GM18526 (cell line): ENCODE measurements around the gene TIE1.
A peak's percentile ranks its signal among the peaks of the same experiment; 100 is the strongest.

Experiments
- POLR2A ChIP-seq: IDR thresholded peaks from 3 replicates; pipeline ENCODE4 v1.6.1; 2011; ENCODE audit not compliant: insufficient read length; ENCODE audit errors: extremely low read depth

TIE1 gene

DNA sequence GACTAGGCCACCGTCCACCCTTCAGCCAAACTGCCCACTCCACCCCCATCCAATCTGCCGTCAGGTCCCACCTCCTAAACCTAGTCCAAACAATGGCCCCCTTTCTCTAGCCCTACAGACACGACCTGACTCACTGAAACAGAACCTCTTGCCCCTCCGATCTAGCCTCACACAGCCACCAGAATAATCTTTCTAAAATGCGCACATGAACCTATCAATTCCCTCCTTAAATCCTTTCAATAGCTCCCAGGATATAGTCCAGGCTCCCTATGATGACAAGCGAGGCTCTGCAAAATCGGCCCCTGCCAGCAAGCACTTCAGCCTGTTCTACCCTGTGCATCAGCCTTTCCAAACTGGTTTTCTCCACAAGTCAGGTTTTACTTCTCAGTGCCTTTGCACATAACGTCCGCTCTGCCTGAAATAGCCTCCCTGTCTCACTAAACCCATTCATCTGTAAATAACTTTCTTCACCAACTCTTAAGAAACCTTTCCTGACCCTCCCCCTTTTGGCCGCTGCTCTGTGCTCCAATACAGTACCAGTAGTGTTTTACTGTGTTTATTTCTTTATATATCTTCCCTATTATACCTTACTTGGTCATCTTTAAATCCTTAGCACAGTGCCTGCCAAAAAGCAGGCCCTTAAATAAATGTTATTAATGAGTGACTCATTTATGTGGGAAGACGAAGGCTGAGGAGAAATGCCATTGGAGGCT, 49.0 kb downstream of the TIE1 start:
- TF ChIP-seq POLR2A = no peak

DNA sequence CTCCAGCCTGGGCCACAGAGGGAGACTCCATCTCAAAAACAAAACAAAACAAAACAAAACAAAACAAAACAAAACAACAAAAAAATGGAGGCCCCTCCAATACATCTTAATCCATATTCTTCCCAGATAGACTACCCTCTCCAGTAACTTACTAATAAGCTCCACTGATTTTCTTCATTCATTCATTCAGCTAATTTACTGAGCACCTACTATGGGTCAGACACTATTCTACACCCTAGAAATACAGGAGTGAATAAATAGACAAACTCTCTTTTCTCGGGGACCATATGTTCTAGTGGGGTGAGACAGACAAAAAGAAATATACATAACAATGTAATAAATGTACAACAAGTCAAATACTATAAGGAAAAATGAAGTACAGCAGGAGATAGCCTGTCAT, 50.2 kb downstream of the TIE1 start:
- no peak for TF ChIP-seq POLR2A

DNA sequence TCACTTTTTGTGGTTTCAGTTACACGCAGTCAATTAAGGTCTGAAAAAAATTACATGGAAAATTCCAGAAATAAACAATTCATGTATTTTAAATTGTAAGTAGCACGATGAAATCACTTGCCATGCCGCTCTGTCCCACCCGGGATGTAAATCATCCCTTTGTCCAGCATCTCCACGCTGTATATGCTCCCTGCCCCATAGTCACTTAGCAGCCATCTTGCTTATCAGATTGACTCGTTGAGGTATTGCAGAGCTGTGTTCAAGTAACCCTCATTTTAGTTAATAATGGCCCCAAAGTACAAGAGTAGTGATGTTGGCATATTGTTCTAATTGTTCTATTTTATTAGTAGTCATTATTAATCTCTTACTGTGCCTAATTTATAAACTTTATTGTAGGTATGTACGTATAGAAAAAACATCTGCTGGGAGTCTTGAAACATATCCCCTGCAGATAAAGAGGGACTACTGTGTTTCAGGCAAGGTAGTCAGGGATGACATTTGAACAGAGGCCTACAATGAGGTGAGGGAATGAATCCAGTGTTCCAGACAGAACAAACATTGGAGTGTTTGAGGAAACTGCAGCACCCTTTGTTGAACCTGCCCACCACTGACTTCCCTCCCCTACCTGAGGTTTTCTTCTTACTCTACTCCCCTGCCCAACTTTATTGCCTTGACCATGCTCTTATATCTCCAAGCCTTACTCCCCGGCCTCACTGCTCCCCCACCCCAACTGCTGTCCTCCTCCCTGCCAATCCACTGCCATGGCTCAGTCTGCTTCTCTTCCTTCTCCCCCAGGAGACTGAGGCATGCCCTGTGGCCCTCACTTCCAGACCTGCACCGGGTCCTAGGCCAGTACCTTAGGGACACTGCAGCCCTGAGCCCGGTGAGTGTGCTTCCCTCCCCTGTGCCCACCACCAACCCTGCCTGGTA, 50.9 kb downstream of the TIE1 start:
- TF ChIP-seq POLR2A = no peak

DNA sequence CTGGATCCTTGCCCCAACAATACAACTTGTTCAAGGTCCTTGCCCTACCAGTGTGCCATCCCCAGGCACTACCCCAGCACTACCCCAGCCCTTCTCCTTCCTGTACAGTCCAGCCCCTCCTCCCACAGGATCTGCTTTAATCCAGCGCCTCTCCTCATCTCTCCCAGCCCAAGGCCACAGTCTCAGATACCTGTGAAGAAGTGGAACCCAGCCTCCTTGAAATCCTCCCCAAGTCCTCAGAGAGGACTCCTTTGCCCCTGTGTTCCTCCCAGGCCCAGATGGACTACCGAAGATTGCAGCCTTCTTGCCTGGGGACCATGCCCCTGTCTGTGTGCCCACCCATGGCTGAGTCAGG, 51.5 kb downstream of the TIE1 start:
- no peak for TF ChIP-seq POLR2A

DNA sequence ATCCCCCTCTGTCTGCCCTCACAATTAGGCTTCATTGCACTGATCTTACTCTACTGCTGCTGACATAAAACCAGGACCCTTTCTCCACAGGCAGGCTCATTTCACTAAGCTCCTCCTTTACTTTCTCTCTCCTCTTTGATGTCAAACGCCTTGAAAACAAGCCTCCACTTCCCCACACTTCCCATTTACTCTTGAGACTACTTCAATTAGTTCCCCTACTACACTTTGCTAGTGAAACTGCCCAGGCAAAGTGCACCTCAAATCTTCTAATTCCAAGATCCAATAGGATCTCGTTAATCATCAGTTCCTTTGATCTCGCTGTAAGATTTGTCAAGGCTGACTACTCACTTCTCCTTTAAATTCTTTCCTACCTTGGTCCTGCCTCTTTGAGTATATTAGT, 52.1 kb downstream of the TIE1 start:
- no peak for TF ChIP-seq POLR2A

DNA sequence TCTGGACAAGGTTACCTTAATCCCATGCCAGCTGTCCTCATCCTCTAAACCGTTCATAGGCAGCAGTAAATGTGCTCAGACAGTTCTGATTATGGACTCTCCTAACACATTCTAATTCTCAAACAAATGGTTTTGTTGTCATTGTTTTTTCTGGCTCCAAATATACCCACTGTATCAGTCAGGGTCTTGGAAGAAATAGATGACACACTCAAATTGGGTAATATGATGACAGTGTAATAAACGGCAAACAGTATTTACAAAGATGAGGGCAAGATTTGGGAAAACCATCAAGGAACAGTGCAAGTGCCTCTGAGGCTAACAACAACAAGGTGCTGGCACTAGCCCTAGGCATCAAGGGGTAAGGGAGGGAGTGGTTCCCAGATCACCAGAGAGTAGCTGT, 53.7 kb downstream of the TIE1 start:
- no peak for TF ChIP-seq POLR2A

DNA sequence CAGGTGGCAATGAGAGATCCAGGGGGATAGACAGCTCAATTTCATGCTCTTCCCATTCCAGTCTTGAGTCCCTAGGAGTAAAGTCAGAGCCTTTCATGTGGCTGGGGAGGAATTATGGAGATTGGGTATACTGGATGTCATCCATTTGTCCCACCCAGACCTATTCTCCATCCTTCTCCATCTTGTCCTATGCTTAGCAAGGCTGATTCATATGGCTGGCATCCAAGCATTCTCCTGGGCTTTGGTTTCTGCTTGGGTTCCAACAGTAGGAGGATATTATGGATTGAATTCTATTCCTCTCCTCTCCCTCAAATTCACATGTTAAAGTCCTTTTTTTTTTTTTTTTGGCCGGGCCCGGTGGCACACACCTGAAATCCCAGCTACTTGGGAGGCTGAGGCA, 54.2 kb downstream of the TIE1 start:
- no peak for TF ChIP-seq POLR2A

DNA sequence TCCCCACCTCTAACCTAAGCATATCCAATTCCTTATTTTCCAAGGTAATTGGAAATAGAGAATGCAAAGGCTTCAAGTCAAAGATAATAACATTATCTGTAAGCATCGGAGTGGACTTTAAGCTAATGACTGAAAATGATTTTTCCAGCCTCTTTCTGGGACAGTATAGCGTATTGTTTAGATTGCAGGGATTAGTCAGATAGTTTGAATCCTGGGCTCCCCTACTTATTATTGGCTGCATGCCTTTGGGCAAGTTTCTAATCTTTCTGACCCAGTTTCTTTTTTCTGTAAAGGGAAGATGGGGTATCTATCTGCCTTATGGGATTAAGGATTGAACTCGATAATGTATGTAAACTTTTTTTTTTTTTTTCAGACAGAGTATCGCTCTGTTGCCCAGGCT, 56.5 kb downstream of the TIE1 start:
- TF ChIP-seq POLR2A = no peak

DNA sequence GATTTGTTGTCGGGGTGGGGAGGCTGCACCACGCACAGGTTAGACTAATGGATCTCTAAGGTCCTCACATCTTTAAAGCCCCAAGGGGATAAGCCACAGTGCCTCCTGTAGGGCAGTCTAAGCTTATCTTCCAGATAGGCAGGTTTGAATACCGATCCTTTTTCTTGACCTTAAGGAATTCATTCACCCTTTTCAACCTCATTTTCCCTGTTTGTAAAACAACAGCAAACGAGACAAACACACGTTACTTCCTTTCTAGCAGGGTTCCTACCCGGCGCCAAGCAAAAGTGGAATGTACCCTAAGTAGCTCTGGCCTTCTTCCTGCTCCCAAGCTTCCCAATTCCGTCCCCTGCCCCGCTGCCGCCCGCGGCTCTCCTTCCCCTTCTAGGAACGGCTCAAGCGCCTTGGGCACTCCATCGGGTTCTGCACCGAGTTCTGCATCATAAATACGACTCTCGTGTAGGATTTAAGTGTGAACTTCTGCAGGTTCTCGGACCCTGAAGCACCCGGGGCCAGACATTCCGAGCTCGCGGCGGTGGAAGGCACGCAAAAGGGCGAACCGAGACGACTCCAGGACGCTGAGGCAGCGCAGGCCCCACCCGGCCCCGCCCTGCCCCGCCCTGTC, 57.5 kb downstream of the TIE1 start:
- peak; percentile 52 for TF ChIP-seq POLR2A

DNA sequence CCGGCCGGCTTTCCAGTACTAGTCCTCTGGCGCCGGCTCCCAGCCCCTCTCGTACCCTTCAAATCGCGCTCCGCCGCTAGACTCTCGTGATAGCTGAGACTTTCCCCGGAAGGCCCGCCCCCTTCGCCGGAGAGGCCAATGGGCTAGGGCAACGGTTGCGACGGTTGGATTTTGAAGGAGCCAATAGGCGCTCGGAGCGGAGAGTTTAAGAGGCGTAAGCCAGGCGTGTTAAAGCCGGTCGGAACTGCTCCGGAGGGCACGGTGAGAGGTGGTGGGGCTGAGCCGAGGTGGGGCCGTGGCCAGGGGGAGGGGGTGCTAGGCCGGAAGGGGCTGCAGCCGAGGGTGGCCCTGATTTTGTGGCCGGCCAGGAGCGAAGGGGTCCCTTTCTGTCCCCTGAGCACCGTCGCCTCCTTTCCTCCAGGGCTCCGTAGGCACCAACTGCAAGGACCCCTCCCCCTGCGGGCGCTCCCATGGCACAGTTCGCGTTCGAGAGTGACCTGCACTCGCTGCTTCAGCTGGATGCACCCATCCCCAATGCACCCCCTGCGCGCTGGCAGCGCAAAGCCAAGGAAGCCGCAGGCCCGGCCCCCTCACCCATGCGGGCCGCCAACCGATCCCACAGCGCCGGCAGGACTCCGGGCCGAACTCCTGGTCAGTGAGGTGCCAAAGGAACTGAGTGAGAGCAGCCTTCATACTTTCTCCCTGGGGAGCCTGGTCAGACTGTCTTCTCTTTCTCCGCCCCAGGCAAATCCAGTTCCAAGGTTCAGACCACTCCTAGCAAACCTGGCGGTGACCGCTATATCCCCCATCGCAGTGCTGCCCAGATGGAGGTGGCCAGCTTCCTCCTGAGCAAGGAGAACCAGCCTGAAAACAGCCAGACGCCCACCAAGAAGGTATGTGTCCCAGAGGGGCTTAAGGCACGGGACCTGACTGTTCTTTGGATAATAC, 58.2 kb downstream of the TIE1 start, which contains the start of gene CDC20:
Gene CDC20, plus strand, starts transcription at position 236 of the 948 bp plus-strand sequence. Its CDS starts 235 bp downstream, at position 471.
- TF ChIP-seq POLR2A = peak; percentile 75

DNA sequence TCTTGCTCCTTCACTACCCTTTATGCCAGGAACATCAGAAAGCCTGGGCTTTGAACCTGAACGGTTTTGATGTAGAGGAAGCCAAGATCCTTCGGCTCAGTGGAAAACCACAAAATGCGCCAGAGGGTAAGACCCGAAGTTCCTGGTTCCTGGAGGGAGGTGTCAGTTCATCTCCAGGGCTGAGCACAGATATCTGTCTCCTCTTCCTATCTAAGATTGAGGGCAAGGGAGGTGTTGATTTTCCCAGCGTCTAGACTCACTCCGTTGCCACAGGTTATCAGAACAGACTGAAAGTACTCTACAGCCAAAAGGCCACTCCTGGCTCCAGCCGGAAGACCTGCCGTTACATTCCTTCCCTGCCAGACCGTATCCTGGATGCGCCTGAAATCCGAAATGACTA, 58.9 kb downstream of the TIE1 start:
- TF ChIP-seq POLR2A = no peak

DNA sequence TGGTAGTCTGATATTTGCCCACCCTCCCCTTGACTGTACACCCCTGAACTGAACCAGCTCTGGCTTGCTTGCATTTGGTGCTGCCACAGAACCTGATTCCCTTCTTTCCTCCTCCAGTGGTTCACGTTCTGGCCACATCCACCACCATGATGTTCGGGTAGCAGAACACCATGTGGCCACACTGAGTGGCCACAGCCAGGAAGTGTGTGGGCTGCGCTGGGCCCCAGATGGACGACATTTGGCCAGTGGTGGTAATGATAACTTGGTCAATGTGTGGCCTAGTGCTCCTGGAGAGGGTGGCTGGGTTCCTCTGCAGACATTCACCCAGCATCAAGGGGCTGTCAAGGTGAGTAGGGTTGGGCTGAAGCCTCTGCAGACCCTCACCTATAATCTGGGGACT, 59.8 kb downstream of the TIE1 start:
- no peak for TF ChIP-seq POLR2A

DNA sequence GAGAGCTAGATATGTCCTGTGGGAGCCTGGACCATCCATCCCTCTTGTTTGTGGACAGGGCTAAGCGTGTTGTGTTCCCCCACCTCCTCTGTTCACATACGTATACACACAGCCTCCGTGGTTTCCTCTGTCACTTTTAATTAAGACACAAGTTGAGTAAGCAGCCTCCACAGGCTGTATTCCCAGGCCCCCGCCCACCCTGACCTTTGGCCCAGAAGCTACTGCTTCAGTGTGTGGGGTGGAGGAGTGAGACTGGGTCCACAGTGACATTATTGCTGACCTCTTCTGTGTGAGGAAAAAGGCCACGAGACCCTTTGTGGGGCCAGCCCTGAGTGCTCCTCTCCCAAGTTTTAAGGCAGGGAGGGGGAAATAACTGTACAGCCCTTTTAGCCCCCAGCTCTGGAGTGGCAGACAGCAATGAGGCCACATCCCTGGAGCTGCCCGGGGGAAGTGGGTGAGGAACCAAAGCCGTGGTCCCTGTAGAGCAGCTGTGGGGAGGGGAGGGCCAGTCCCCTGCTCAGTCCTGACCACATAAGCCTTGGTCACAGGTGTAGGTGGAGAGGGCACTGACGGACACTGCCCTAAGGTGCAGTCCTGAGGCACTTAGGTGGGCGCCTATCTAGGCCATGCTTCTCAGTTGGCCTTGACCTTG, 62.6 kb downstream of the TIE1 start:
- no peak for TF ChIP-seq POLR2A

DNA sequence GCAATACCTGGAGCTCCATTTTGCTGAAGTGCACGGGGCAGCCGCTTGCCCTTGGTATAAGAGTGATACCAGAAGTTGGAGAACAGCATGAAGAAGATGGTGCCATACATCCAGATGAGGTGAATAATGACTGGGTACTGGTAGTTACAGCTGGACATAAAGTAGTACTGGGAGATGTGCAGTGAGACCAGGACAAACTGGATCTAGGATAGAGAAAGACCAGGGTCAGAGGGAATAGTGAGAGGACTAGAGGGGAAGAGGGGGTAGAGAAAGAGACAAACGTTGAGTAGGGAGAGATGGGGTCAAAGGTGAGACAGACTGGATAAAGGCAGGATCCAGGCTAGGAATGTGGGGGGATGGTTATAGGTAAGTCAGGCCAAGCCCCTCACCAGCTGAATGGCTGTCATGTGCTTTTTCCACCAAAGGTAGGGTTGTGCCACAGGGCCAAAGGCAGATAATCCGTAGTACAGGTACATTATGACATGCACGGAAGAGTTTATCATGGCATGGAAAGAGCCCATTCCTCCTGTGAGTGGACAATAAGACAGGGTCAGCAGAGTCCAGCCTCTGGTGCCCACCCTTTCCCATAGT, 63.2 kb downstream of the TIE1 start:
- no peak for TF ChIP-seq POLR2A
